Kasumi-1 (cell line): Measurements from ENCODE around the gene DPPA2.
"Not testable (repeated sequence)": the region's sequence is repeated elsewhere in the genome, so short reads cannot be mapped to it uniquely, and the experiment has no call there.

Experiments
- DNase-seq, 2 experiments: peaks; one replicate each; lab custom pipeline; 2025; lab: John Stamatoyannopoulos, UW

DPPA2 gene

DNA sequence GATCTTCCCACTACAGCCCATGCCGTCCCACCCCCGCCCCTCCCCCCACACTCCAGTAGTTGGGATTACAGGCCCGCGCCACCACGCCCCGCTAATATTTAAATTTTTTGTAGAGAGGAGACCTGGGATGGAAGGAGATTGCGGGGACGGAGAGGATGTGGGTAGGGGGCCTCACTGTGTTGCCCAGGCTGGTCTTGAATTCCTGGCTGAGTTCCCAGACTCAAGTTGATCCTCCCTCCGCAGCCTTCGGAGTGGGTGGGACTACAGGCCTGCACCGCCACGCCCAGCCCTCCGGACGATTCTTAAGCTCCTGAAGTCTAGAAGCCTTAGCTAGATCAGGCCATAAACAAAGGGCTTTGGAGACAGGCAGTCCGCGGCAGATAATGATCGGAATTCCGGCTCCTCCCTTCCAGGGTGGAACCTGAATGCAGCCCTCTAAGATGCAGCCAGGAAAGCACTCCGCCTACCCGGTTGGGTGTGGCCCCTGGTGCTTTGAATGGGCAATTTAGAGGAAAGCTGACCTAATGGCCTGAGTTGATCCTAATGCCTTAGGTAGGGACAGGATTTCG lies at the start of gene DPPA2:
Gene DPPA2, minus strand, starts transcription at position 356 of the 569 bp plus-strand sequence. CDS start 1,975 bp downstream, outside the sequence.
- no peak for DNase-seq

DNA sequence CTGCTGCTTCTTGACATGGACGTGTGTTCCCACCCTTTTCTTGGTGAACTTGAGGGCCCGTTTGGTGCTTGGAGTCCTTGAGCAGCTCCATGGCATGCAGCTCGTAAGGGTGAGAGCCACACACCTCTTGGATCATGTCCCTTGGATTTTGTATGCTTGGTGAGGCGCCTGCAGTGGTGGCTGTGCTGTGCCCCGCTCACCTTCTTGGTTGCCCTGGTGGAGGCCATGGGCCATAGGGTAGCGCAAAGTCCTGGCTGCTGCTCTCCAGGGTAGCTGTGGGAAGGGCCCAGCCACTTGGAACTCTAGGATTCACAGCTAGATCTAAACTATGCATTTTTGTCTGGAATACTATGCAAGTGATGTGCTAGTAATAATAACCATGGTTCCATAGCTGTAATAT lies 47.8 kb upstream of the DPPA2 start:
- DNase-seq: no peak

DNA sequence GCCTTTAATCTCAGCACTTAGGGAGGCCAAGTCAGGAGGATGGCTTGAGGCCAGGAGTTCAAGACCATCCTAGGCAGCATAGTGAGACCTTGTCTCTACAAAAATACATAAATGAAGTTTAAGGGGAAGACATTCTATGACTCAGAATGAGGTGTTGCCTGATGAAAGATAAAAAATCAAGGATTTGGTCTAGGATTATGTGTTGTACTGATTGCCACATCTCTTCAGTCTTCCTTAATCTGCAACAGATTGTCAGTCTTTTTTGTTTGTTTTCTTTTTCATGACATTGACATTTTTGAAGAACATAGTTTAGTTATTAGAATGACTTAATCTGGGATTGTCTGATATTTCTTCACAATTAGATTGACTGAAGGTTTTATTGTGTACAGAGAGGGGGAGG lies 47.3 kb upstream of the DPPA2 start:
- no peak for DNase-seq

- no peak for DNase-seq
Measured at GRCh38 chr3:109362823-109363222, 46.5 kb upstream of the DPPA2 start.

DNA sequence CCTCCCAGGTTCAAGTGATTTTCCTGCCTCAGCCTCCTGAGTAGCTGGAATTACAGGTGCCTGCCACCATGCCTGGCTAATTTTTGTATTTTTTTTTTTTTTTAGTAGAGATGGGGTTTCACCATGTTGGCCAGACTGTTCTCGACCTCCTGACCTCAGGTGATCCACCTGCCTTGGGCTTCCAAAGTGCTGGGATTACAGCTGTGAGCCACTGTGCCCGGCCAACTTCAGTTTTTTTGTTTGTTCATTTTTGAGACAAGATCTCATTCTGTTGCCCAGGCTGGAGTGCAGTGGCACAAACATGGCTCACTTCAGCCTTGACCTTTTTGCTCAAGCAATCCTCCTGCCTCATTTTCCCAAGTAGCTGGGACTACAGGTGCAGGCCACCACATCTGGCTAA lies 42.5 kb upstream of the DPPA2 start:
- not testable (repeated sequence) for DNase-seq

DNA sequence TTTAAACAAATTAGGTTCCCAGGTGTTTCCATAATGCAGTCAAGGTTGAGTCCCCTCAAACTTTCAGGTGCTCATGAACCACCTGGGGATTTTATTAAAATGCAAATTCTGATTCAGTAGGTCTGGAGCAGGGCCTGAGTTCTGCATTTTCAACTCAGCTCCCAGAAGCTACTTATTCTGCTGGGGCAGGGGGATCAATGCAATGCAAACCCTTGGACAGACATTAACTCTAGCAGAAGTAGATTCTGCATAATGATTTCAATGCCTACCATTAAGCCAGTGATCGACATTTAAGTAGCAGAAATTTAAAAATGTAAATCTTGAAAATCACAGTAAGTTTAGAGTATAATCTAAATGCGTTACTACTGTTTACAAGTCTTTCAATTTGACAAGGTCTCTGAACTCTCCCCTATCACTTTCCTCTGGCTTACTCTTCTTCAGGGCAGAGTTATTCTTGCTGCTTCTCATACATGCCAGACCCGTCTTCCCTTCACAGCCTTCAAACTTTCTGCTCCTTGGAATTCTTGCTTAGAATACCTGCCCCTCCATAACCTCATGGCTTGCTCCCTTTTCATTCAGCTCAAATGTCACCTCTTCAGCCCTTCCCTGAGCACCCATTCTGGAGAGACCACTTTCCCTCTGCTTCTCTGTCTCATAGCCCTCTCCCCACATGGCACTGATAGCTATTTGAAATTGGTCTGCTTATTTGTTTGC lies 40.3 kb upstream of the DPPA2 start:
- no peak for DNase-seq

- no peak for DNase-seq
Measured at GRCh38 chr3:109355625-109356441, 39.5 kb upstream of the DPPA2 start.

DNA sequence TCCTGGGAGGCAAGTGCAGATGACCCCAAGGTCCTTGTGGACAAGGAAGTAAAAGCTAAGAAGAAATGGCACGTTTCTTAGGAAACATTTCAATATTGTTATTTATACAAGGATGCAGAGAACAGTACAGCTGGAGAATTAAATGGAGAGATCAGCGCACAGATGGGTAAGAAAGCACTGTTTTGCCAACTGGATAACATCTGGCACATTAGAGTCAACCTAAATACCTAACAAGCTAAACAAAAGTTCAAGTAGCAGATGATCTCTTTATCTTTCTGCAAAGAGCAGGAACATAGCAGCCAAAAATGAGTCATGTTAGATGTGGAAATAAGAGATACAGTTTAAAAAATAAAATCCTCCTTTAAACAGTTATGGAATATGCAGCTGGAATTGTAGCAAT lies 36.7 kb upstream of the DPPA2 start:
- DNase-seq: no peak

GRCh38 chr3:109351231-109351630 lies 34.9 kb upstream of the DPPA2 start:
- DNase-seq: no peak

GRCh38 chr3:109346770-109347295 lies 30.5 kb upstream of the DPPA2 start:
- DNase-seq: no peak

- no peak for DNase-seq
Measured at GRCh38 chr3:109346099-109346498, 29.8 kb upstream of the DPPA2 start.

GRCh38 chr3:109339714-109340648 lies 23.7 kb upstream of the DPPA2 start:
- no peak for DNase-seq

DNA sequence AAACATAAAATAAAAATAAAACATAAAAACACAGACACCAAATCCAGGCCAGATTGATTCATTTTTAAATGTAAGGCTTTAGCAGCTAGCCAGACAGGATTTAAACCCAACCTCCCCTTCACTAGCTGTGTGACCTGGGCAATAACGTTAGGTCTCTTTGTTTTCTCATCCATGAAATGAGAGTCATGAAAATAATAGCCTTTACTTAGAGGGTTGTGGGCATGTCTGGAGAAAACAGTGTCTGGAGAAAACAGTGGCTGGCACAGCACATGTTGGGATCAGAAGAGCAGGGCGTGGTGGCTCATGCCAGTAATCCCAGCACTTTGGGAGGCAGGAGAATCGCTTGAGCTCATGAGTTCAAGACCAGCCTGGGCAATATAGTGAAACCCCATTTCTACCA lies 22.9 kb upstream of the DPPA2 start:
- no peak for DNase-seq

DNA sequence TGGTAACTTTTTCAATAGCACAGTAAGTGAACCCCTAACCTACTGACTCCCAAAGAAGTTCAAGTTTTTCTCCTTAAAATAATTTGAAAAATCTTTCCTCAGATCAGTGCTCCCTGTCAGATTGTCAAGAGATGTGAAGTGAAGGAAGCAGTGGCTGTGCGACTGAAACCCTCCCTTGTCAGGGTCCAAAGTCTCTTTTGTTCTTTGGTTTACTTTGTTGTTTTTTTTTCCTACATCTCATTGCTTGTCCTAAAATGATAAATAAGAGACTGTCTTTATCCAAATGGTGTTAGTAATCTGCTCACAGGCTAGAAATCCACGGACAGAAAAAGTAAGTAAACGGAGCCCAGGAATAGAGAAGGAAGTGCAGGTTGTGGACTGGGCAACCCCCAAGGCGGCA lies 22.0 kb upstream of the DPPA2 start:
- DNase-seq: no peak

- DNase-seq: no peak
Measured at GRCh38 chr3:109337393-109337792, 21.1 kb upstream of the DPPA2 start, which contains the start of gene DPPA4. DPPA4 (minus strand) TSS chr3:109337546; CDS start chr3:109337517, 29 bp downstream.

DNA sequence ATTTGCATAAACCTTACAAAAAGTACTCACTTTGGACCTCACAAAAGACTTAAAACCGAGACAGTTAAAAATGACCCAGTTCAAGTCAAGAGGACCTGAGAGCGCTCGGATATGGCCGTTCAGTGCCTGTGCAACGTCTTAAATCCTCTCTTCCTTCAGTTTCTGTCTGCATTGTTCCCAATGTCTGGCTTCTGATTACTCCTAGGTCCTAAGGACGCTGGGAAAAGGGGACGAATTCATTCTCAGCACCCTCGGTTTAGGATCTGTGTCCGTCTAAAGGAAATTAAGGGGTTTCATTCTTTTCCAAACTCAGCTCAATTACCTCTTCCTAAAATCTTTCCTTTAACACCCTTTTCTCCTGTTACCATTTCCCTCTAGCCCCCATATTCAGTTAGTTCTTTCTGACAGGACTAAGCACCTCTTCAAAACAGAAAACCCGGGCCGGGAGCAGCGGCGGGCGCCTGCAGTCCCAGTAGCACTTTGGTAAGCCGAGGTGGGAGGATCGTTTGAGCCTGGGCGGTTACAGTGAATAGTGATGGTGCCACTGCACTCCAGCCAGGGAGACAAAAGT lies 20.1 kb upstream of the DPPA2 start:
- DNase-seq: no peak

DNA sequence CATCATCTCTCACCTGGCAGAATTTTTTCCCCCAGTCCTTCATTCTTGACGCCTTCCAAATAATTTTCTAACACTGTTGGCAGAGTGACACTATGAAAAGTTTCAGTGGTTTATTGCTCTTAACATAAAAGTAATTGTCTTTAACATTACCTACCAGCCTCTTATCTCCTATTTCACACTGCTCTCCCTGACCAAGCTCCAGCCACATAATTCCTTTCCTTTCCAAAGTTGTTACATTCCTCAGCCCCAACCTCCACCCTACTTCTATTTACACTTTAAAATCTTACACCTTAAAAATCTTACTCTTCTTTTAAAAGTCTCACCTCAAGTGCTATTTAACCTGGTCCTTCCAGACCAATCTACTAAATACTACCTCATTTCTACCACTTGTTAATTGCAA lies 18.3 kb upstream of the DPPA2 start:
- DNase-seq: no peak

- DNase-seq: no peak
Measured at GRCh38 chr3:109331692-109332091, 15.4 kb upstream of the DPPA2 start.

DNA sequence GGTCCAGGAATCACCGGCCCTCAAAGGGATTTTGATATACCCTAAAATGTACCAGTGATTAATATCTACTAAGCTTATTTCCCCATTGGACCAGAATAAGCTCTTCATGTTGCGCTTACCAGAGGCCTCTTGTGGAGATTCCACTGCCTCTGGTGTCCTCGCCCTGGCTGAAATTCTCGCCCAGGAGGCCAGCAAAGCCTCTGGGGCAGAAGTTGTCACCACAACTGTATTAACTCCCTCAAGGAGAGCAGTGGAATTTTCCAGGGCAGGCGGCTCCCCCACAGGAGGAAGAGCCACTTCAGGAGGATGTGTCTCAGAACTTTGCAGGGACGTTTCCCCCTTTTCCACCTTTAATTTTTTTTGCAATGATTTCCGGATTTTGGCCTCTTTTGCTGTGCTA lies 14.1 kb upstream of the DPPA2 start:
- no peak for DNase-seq

DNA sequence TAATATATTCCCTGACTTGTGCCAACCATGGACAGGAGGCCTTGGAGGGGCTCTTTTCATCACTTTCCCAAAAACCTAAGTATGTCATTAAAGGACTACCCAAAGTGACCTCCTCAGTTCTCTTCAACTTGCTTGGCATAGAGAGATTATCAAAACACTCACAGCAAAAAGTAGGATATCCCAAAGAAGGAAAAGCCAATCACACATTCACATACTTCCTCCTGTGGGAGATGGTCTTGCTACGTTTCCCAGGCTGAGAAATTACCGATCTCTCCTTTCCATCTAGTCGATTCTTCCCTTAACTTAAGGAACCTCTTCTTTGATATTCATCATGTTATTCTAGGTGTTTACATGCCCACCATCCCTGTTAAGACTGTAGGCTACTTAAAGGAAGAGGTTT lies 11.9 kb upstream of the DPPA2 start:
- no peak for DNase-seq

GRCh38 chr3:109325657-109326056 lies 9.3 kb upstream of the DPPA2 start:
- DNase-seq: no peak
